ENCODE results near the gene METTL13.

The METTL13 gene

GRCh38 chr1:171803461-171804022 is 22.1 kb downstream of the METTL13 start:
- no peak for DNase-seq

- no peak for DNase-seq
Measured at GRCh38 chr1:171805395-171806115, 24.1 kb downstream of the METTL13 start.

GRCh38 chr1:171807556-171807955 is 26.1 kb downstream of the METTL13 start:
- DNase-seq: no peak

GRCh38 chr1:171809834-171810233 is 28.4 kb downstream of the METTL13 start:
- no peak for DNase-seq

- DNase-seq: no peak
Measured at GRCh38 chr1:171811672-171812071, 30.2 kb downstream of the METTL13 start.

- DNase-seq: no peak
Measured at GRCh38 chr1:171814692-171815091, 33.2 kb downstream of the METTL13 start.

GRCh38 chr1:171816300-171816901 is 34.9 kb downstream of the METTL13 start:
- DNase-seq: no peak

GRCh38 chr1:171817511-171818265 is 36.2 kb downstream of the METTL13 start:
- DNase-seq: no peak

- no peak for DNase-seq
Measured at GRCh38 chr1:171819946-171820345, 38.5 kb downstream of the METTL13 start.

GRCh38 chr1:171826973-171827372 is 45.5 kb downstream of the METTL13 start:
- DNase-seq: no peak

- no peak for DNase-seq
Measured at GRCh38 chr1:171828794-171829193, 47.3 kb downstream of the METTL13 start.

- DNase-seq: no peak
Measured at GRCh38 chr1:171833091-171833825, 51.8 kb downstream of the METTL13 start.

- DNase-seq: no peak
Measured at GRCh38 chr1:171834821-171835220, 53.4 kb downstream of the METTL13 start.

- DNase-seq: no peak
Measured at GRCh38 chr1:171835891-171836290, 54.4 kb downstream of the METTL13 start.

GRCh38 chr1:171841050-171841910 is 59.8 kb downstream of the METTL13 start, which contains the start of gene DNM3:
TSS of gene DNM3 (plus strand) at chr1:171841498. CDS start at chr1:171841657, 159 bp downstream.
- no peak for DNase-seq

GRCh38 chr1:171841931-171842761 is 60.7 kb downstream of the METTL13 start:
- no peak for DNase-seq

GRCh38 chr1:171844381-171844780 is 62.9 kb downstream of the METTL13 start:
- DNase-seq: no peak

GRCh38 chr1:171845998-171846397 is 64.5 kb downstream of the METTL13 start:
- no peak for DNase-seq
